AG04450 (cell line): Measurements from ENCODE around the gene SLC39A11. TPM values are rescaled to one million over a fixed set of nuclear protein-coding genes. Genes with fewer than 3 reads are reported as not detected.
"Not testable (repeated sequence)": the region's sequence is repeated elsewhere in the genome, so short reads cannot be mapped to it uniquely, and the experiment has no call there.

Source experiments
- CTCF ChIA-PET: fragments of 300-600, 350-600 bp; formaldehyde crosslinking; extraction: SDS; loops from one replicate; lab custom pipeline; 2022; ENCODE audit warnings: antibody characterized with exemption, inconsistent platforms; lab: Charles Lee
- POLR2A ChIA-PET: fragments of 350-600 bp; formaldehyde crosslinking; extraction: SDS; loops from one replicate; lab custom pipeline; 2021; ENCODE audit warnings: antibody characterized with exemption, inconsistent platforms; lab: Yijun Ruan, JAX
- DNase-seq: peaks from one replicate; pipeline ENCODE4 v3.0.0-alpha.2; 2011; ENCODE audit warnings: low read depth, low spot score
- H3K27ac ChIP-seq: one replicate; pipeline ENCODE4 v1.5.1; 2012; ENCODE audit warnings: low read depth, low read length, control low read depth
- H3K27me3 ChIP-seq: one replicate; pipeline ENCODE4 v1.6.0; 2012; ENCODE audit warnings: low read length; ENCODE audit not compliant: control insufficient read depth, insufficient read depth
- H3K4me3 ChIP-seq: 2 replicates; pipeline ENCODE4 v1.5.1; 2011; ENCODE audit warnings: mild to moderate bottlenecking, low read depth, low read length, control low read depth
- H3K9me3 ChIP-seq: 2 replicates; pipeline ENCODE4 v1.5.1; 2012; ENCODE audit warnings: low read length; ENCODE audit not compliant: control insufficient read depth, insufficient read depth
- polyA plus RNA-seq: library from polyadenylated mRNA; depleted of rRNA; stranded (reverse); fragments of >200 nt; gene quantifications from 2 replicates; pipeline ENCODE4 v1.2.3, GENCODE V29; 2011
- TF ChIP-seq, protein P1 (sequence below): IDR thresholded peaks from 2 replicates; pipeline ENCODE4 v1.5.1; 2011; ENCODE audit warnings: low read depth, low read length, control low read depth, inconsistent platforms

Gene SLC39A11
- polyA plus RNA-seq, 1 experiment, result 18.0 TPM

DNA sequence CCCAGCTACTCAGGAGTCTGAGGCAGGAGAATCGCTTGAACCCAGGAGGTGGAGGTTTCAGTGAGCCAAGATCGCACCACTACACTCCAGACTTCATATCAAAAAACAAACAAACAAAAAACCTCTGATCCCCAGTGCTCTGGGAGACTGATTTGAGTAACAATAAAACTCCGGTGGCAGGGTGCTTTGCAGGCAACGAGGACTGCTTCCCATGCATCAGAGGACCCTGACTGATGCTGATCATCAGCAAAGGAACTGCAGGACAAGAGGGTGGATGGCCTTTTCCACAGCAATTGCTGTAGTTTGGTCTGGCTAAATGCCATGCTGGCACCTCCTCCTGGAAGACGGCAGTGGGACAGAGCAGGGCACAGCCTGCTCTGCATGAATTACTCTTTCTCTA, 6.4 kb upstream of the SLC39A11 start:
- DNase-seq, result no peak
- no peak overlapping the region for H3K4me3 ChIP-seq
- POLR2A ChIA-PET, result no interaction called here
- H3K27ac ChIP-seq, result no peak overlapping the region
- H3K27me3 ChIP-seq, result peaks cover 18% of the 10 kb centered on the region
- peaks cover 3% of the 10 kb centered on the region; the same call in 1 of the 2 replicates for H3K9me3 ChIP-seq
- TF ChIP-seq, protein P1, sequence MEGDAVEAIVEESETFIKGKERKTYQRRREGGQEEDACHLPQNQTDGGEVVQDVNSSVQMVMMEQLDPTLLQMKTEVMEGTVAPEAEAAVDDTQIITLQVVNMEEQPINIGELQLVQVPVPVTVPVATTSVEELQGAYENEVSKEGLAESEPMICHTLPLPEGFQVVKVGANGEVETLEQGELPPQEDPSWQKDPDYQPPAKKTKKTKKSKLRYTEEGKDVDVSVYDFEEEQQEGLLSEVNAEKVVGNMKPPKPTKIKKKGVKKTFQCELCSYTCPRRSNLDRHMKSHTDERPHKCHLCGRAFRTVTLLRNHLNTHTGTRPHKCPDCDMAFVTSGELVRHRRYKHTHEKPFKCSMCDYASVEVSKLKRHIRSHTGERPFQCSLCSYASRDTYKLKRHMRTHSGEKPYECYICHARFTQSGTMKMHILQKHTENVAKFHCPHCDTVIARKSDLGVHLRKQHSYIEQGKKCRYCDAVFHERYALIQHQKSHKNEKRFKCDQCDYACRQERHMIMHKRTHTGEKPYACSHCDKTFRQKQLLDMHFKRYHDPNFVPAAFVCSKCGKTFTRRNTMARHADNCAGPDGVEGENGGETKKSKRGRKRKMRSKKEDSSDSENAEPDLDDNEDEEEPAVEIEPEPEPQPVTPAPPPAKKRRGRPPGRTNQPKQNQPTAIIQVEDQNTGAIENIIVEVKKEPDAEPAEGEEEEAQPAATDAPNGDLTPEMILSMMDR, result no peak
- CTCF ChIA-PET, result no interaction called here

DNA sequence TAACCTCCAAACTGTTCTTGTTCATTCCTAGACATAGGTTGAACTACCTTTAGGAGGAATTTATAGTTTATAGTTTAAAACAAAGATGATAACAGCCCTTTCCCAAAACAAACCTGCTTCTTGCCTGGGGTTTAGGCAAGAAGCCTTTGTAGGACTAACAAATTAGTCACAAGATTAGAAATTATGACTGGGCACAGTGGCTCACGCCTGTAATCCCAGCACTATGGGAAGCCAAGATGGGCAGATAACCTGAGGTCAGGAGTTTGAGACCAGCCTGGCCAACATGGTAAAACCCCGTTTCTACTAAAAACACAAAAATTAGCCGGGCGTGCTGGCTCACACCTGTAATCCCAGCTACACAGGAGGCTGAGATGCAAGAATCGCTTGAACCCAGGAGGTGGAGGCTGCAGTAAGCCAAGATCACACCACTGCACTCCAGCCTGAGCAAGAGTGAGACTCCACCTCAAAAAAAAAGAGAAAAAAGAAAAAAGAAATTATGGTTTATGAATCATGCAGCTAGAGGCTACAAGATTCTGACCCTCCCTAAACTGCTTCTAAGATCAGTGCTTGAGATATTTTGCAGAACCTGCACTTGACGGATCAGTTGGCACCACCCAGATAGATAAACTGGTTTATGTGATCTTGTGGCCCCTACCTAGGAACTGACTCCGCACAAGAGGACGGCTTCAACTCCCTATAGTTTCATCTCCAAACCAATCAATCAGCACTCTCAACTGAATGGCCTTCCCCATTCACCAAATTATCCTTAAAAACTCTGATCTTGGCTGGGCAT, 5.7 kb upstream of the SLC39A11 start:
- CTCF ChIA-PET, POLR2A ChIA-PET: not testable (repeated sequence)
- H3K27me3 ChIP-seq, result peaks cover 18% of the 10 kb centered on the region

DNA sequence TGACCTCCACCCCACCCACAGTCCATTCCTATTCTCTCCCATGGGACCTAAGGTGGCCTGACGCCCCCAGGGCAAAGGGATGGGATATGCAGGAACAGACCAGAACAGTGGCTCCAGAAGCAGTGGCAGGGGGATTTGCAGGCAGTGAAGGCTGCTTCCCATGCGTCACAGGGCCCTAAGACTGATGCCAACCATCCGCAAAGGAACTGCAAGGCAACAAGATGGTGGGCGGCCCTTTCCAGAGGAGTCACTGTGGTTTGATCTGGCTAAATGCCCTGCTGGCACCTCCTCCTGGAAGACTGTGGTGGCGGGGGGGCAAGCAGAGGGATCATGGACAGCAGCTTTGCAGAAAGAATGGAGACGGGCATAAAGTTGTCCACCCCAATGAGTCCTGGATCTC, 4.4 kb upstream of the SLC39A11 start:
- Histone ChIP-seq H3K27ac (no peak overlapping the region), H3K4me3 (no peak overlapping the region), H3K27me3 (peaks cover 18% of the 10 kb centered on the region), H3K9me3 (no peaks in the 10 kb centered on the region)
- DNase-seq, result no peak
- ChIA-PET CTCF (no interaction called here), POLR2A (no interaction called here)
- TF ChIP-seq, protein P1, result no peak

More for the DNA sequence above, 5.7 kb upstream of the SLC39A11 start:
- DNase-seq, H3K4me3 ChIP-seq, H3K9me3 ChIP-seq, H3K27ac ChIP-seq: not testable (repeated sequence)

- peaks cover 18% of the 10 kb centered on the region for H3K27me3 ChIP-seq
- ChIA-PET CTCF (no interaction called here), POLR2A (no interaction called here)
- TF ChIP-seq, protein P1, result no peak
- no peak for DNase-seq
- no peak overlapping the region for H3K4me3 ChIP-seq
- no peak overlapping the region for H3K27ac ChIP-seq
- no peaks in the 10 kb centered on the region for H3K9me3 ChIP-seq
Observed at GRCh38 chr17:73096211-73096610, 3.7 kb upstream of the SLC39A11 start.

- peaks cover 6% of the 10 kb centered on the region for H3K27me3 ChIP-seq
- no peak overlapping the region for H3K27ac ChIP-seq
- no peaks in the 10 kb centered on the region for H3K9me3 ChIP-seq
- CTCF ChIA-PET, result interaction anchor here (0.9 to 2.7 kb wide), 4 partner anchors 40 to 368 kb away, joined by 3 to 15 read pairs (median 4); no protein-coding TSS in a partner anchor
- TF ChIP-seq, protein P1, result no peak
- POLR2A ChIA-PET, result interaction anchor here (0.7 to 1.3 kb wide), 3 partner anchors 25 to 445 kb away, joined by 3 to 5 read pairs (median 4); no protein-coding TSS in a partner anchor
- H3K4me3 ChIP-seq, result no peak overlapping the region
- no peak for DNase-seq
Observed at GRCh38 chr17:73093286-73093685, 798 bp upstream of the SLC39A11 start.
